Caco-2 (cell line): ENCODE data around the gene DLG4. TPM values are rescaled to one million over a fixed set of nuclear protein-coding genes. Genes with fewer than 3 reads are reported as not detected.

Experiments used
- BruUV-seq: library from RNA; stranded (reverse); fragments of 400-500 nt; replicated peaks from 2 replicates; lab custom pipeline; 2021; lab: Mats Ljungman, UMichigan
- CTCF ChIA-PET: fragments of 300-600 bp; sonication (Branson Sonifier 250); formaldehyde crosslinking; loops from one replicate; lab custom pipeline; 2022; ENCODE audit warnings: antibody characterized with exemption; lab: Charles Lee
- POLR2A ChIA-PET: fragments of 300-600 bp; sonication (Branson Sonifier 250); formaldehyde crosslinking; loops from one replicate; lab custom pipeline; 2022; ENCODE audit warnings: antibody characterized with exemption; lab: Charles Lee
- DNase-seq, 2 experiments: peaks; one replicate each; pipeline versions ENCODE4 v3.0.0 to v3.0.0-alpha.2; 2020 to 2022
- H3K27me3 ChIP-seq: replicated peaks from 2 replicates; pipeline ENCODE4 v1.6.0; 2011; ENCODE audit warnings: low read length; ENCODE audit not compliant: control insufficient read depth, insufficient read depth
- H3K36me3 ChIP-seq: 2 replicates; pipeline ENCODE4 v1.5.1; 2011; ENCODE audit warnings: low read length; ENCODE audit not compliant: control insufficient read depth, insufficient read depth
- H3K4me1 ChIP-seq: fragments of 250-450 bp; sonication (Bioruptor Pico); 2 replicates; pipeline ENCODE4 v1.5.1; 2020; ENCODE audit warnings: mild to moderate bottlenecking
- H3K4me3 ChIP-seq: 2 replicates; pipeline ENCODE4 v1.5.1; 2011; ENCODE audit warnings: low read depth, mild to moderate bottlenecking, control low read depth, low read length
- H3K9me3 ChIP-seq: fragments of 250-450 bp; sonication (Bioruptor Pico); 2 replicates; pipeline ENCODE4 v1.5.1; 2020; ENCODE audit warnings: mild to moderate bottlenecking, moderate library complexity
- H3K27ac Mint-ChIP-seq: one replicate; pipeline ENCODE4 v1.8.0; 2022; ENCODE audit warnings: mixed read lengths; ENCODE audit not compliant: unreplicated experiment
- H3K27me3 Mint-ChIP-seq: one replicate; pipeline ENCODE4 v1.8.0; 2022; ENCODE audit warnings: mixed read lengths; ENCODE audit not compliant: insufficient read depth, unreplicated experiment
- H3K36me3 Mint-ChIP-seq: one replicate; pipeline ENCODE4 v1.8.0; 2022; ENCODE audit warnings: mild to moderate bottlenecking, mixed read lengths; ENCODE audit not compliant: insufficient read depth, unreplicated experiment
- H3K4me1 Mint-ChIP-seq: one replicate; pipeline ENCODE4 v1.8.0; 2022; ENCODE audit warnings: low read depth, mixed read lengths; ENCODE audit not compliant: unreplicated experiment
- H3K4me3 Mint-ChIP-seq: one replicate; pipeline ENCODE4 v1.8.0; 2022; ENCODE audit warnings: mild to moderate bottlenecking, moderate library complexity, mixed read lengths; ENCODE audit not compliant: unreplicated experiment
- H3K9me3 Mint-ChIP-seq: one replicate; pipeline ENCODE4 v1.8.0; 2022; ENCODE audit warnings: mixed read lengths; ENCODE audit not compliant: unreplicated experiment
- CTCF ChIP-seq, 2 experiments: fragments of 200-600 bp in 1 of 2; IDR thresholded peaks; 1 replicate in 1 of 2; 2 replicates in 1 of 2; pipeline versions ENCODE4 v1.5.1 to v1.8.0; 2011 to 2022; ENCODE audit warnings: antibody characterized with exemption in 1 of 2, control low read depth in 1 of 2, inconsistent platforms in 1 of 2, low read depth in 1 of 2, low read length in 1 of 2, mild to moderate bottlenecking in 1 of 2, moderate library complexity in 1 of 2; ENCODE audit not compliant: insufficient read depth in 1 of 2, severe bottlenecking in 1 of 2, unreplicated experiment in 1 of 2
- intact Hi-C: fragments of 100-400 bp; cut with micrococcal nuclease; formaldehyde crosslinking; loops from one replicate; pipeline ENCODE4 v1.10.0; 2022; ENCODE audit not compliant: unreplicated experiment
- total RNA-seq: library from RNA; stranded (reverse); gene quantifications from 2 replicates; pipeline ENCODE4 v1.2.3, GENCODE V29; 2022

Gene DLG4
- total RNA-seq, 1 experiment from 2014 or later = 0.98 TPM

- CTCF ChIA-PET = interaction anchor here (0.7 to 1.4 kb wide), 3 partner anchors 18 to 71 kb away, joined by 3 to 4 read pairs (median 3); no protein-coding TSS in a partner anchor
- Histone ChIP-seq H3K36me3 (no peaks in the 10 kb centered on the region; the same call in 1 of the 2 replicates), H3K27me3 (no peaks in the 10 kb centered on the region), H3K9me3 (no peaks in the 10 kb centered on the region), H3K4me3 (peak overlapping the region; percentile 77), H3K4me1 (peaks cover 6% of the 10 kb centered on the region; the same call in 1 of the 2 replicates)
- Mint-ChIP-seq H3K27me3 (peaks cover 3% of the 10 kb centered on the region), H3K9me3 (no peaks in the 10 kb centered on the region), H3K4me1 (peaks cover 22% of the 10 kb centered on the region), H3K27ac (peak overlapping the region; percentile 82), H3K4me3 (peak overlapping the region; percentile 93), H3K36me3 (peaks cover 74% of the 10 kb centered on the region)
- no peak for DNase-seq
- TF ChIP-seq CTCF (IDR thresholded peaks at IDR 0.05; ENCODE audit: insufficient read depth in 1 of 2, low read depth in 1 of 2, low read length in 1 of 2, severe bottlenecking in 1 of 2, unreplicated experiment in 1 of 2) = no peak
- intact Hi-C loops = loop anchor here (1.0 kb wide), 1 partner anchor 14 kb away; the partner anchor contains the start of gene ELP5
- POLR2A ChIA-PET = no interaction called here
- no TSS peak for BruUV-seq
Observed at GRCh38 chr17:7238420-7239090, 18.9 kb upstream of the DLG4 start.

- peaks cover 68% of the 10 kb centered on the region for H3K36me3 Mint-ChIP-seq
- H3K27ac Mint-ChIP-seq = peak overlapping the region; percentile 82
- intact Hi-C loops = no loop called here
- no peaks in the 10 kb centered on the region for H3K27me3 ChIP-seq
- TF ChIP-seq CTCF (IDR thresholded peaks at IDR 0.05; ENCODE audit: insufficient read depth in 1 of 2, low read depth in 1 of 2, low read length in 1 of 2, severe bottlenecking in 1 of 2, unreplicated experiment in 1 of 2) = no peak
- CTCF ChIA-PET = interaction anchor here (0.6 to 1.1 kb wide), 2 partner anchors 17 to 414 kb away, joined by 3 read pairs; no protein-coding TSS in a partner anchor
- H3K4me1 Mint-ChIP-seq = peaks cover 22% of the 10 kb centered on the region
- POLR2A ChIA-PET = interaction anchor here (0.6 kb wide), 1 partner anchor 202 kb away, joined by 3 read pairs; the partner anchor contains the start of gene FGF11
- peak overlapping the region; percentile 77 for H3K4me3 ChIP-seq
- H3K27me3 Mint-ChIP-seq = peaks cover 3% of the 10 kb centered on the region
- DNase-seq = peak; percentile 67 to 69
- no TSS peak for BruUV-seq
- H3K36me3 ChIP-seq = no peaks in the 10 kb centered on the region; the same call in 1 of the 2 replicates
- no peaks in the 10 kb centered on the region for H3K9me3 ChIP-seq
- H3K4me1 ChIP-seq = peaks cover 6% of the 10 kb centered on the region; the same call in 1 of the 2 replicates
- peak overlapping the region; percentile 93 for H3K4me3 Mint-ChIP-seq
- H3K9me3 Mint-ChIP-seq = no peaks in the 10 kb centered on the region
Observed at GRCh38 chr17:7237761-7238419, 18.3 kb upstream of the DLG4 start.

GRCh38 chr17:7237266-7237760 lies 17.7 kb upstream of the DLG4 start:
- no peaks in the 10 kb centered on the region for H3K9me3 Mint-ChIP-seq
- peaks cover 23% of the 10 kb centered on the region for H3K4me1 Mint-ChIP-seq
- POLR2A ChIA-PET = interaction anchor here (0.6 kb wide), 1 partner anchor 202 kb away, joined by 3 read pairs; the partner anchor contains the start of gene FGF11
- Histone ChIP-seq H3K4me3 (peak overlapping the region; percentile 77), H3K36me3 (no peaks in the 10 kb centered on the region; the same call in 1 of the 2 replicates), H3K27me3 (no peaks in the 10 kb centered on the region), H3K9me3 (no peaks in the 10 kb centered on the region), H3K4me1 (peaks cover 6% of the 10 kb centered on the region; the same call in 1 of the 2 replicates)
- DNase-seq = no peak
- H3K4me3 Mint-ChIP-seq = peak overlapping the region; percentile 93
- no TSS peak for BruUV-seq
- no peak for TF ChIP-seq CTCF (IDR thresholded peaks at IDR 0.05; ENCODE audit: insufficient read depth in 1 of 2, low read depth in 1 of 2, low read length in 1 of 2, severe bottlenecking in 1 of 2, unreplicated experiment in 1 of 2)
- no peaks in the 10 kb centered on the region for H3K27me3 Mint-ChIP-seq
- CTCF ChIA-PET = interaction anchor here (0.6 kb wide), 1 partner anchor 414 kb away, joined by 3 read pairs; no protein-coding TSS in a partner anchor
- peaks cover 63% of the 10 kb centered on the region for H3K36me3 Mint-ChIP-seq
- intact Hi-C loops = no loop called here
- H3K27ac Mint-ChIP-seq = peak overlapping the region; percentile 73
